A673 (cell line): Measurements from ENCODE around the gene FUT3.

Experiments
- CTCF ChIP-seq: fragments of 300-800, 200-600 bp; sonication (generic); conservative IDR thresholded peaks from 2 replicates; pipeline ENCODE4 v1.5.1; 2017; ENCODE audit warnings: low read depth, mild to moderate bottlenecking, antibody characterized with exemption, low read length, moderate library complexity, mixed read lengths
- EZH2 ChIP-seq: fragments of 200-600 bp; sonication (generic); IDR thresholded peaks from 2 replicates; pipeline ENCODE4 v1.6.1; 2017; ENCODE audit warnings: borderline replicate concordance, low read depth, mild to moderate bottlenecking, mixed read lengths, antibody characterized with exemption, low read length; ENCODE audit not compliant: poor library complexity, severe bottlenecking

DNA sequence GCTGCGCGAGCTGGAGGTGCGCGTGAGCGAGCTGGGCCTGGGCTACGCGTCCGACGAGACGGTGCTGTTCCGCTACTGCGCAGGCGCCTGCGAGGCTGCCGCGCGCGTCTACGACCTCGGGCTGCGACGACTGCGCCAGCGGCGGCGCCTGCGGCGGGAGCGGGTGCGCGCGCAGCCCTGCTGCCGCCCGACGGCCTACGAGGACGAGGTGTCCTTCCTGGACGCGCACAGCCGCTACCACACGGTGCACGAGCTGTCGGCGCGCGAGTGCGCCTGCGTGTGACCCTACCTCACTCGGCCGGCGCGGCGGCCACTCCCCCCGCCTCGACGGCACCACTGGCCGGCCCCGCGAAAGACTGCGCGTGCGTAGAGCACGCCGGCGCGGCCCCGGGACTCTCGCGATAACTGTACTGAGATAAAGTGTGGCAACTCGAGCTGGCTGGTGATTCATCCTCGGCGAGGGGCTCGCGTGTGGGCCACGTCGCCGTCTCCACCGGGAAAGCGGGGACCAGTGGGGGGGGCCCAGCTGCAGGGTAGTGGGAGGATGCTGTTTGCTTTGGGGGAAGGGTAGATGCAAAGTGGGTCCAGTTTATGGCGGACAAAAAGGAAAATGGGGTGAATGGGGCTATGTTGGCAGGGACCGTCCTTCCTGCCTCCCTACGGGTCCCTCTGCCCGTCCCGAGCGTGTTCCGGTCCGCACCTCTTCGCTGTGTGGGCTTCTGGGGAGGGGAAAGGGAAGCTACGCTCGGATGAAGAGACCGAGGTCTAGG, 23.2 kb downstream of the FUT3 start:
- TF ChIP-seq CTCF (no peak), EZH2 (no peak)
